Endothelial cell of umbilical vein (primary cell): ENCODE data around the gene CPPED1. TPM values are rescaled to one million over a fixed set of nuclear protein-coding genes. Genes with fewer than 3 reads are reported as not detected.

Experiments
- BruUV-seq: library from RNA; stranded (reverse); fragments of 400-500 nt; replicated peaks from 2 replicates; lab custom pipeline; 2021; lab: Mats Ljungman, UMichigan
- CTCF ChIA-PET: fragments of 300-600, 350-600 bp; sonication (Branson Sonifier 250); formaldehyde crosslinking; loops from one replicate; lab custom pipeline; 2021; ENCODE audit warnings: antibody characterized with exemption, inconsistent platforms; lab: Charles Lee
- POLR2A ChIA-PET: fragments of 300-600, 350-600 bp; sonication (Branson Sonifier 250); formaldehyde crosslinking; loops from one replicate; lab custom pipeline; 2021; ENCODE audit warnings: antibody characterized with exemption, inconsistent platforms; lab: Charles Lee
- DNase-seq: peaks from one replicate; pipeline ENCODE4 v3.0.0-alpha.2; 2011; ENCODE audit warnings: low read depth, low spot score
- FAIRE-seq: peaks from 2 replicates; lab custom pipeline; 2011; peaks lifted over from hg19 to GRCh38; lab: Jason Lieb, UNC
- H2AFZ ChIP-seq: 2 replicates; pipeline ENCODE4 v1.6.0; 2012; ENCODE audit warnings: low read depth, low read length, control low read depth, inconsistent platforms
- H3K27ac ChIP-seq: 2 replicates; pipeline ENCODE4 v1.5.1; 2011; ENCODE audit warnings: low read depth, mild to moderate bottlenecking, control low read depth, low read length, moderate library complexity; ENCODE audit not compliant: insufficient read depth
- H3K27me3 ChIP-seq, 2 experiments: 2 replicates each; pipeline versions ENCODE4 v1.6.0 to v1.6.1; 2011; ENCODE audit warnings: low read length in 2 of 2, mixed read lengths in 1 of 2; ENCODE audit not compliant: control insufficient read depth in 2 of 2, insufficient read depth in 2 of 2
- H3K36me3 ChIP-seq, 2 experiments: 2 replicates in 1 of 2; 3 replicates in 1 of 2; pipeline ENCODE4 v1.5.1; 2011; ENCODE audit warnings: low read length in 2 of 2, mild to moderate bottlenecking in 1 of 2, moderate library complexity in 1 of 2; ENCODE audit not compliant: control insufficient read depth in 2 of 2, insufficient read depth in 2 of 2; ENCODE audit errors: extremely low read depth in 1 of 2
- H3K4me1 ChIP-seq: 3 replicates; pipeline ENCODE4 v1.5.1; 2011; ENCODE audit warnings: mild to moderate bottlenecking, low read length; ENCODE audit not compliant: control insufficient read depth, insufficient read depth; ENCODE audit errors: extremely low read depth
- H3K4me2 ChIP-seq: 2 replicates; pipeline ENCODE4 v1.6.1; 2011; ENCODE audit warnings: low read length, control low read depth, mixed read lengths; ENCODE audit not compliant: insufficient read depth
- H3K4me3 ChIP-seq, 3 experiments: fragments of 200-600 bp in 1 of 3; sonication (generic), shearing (Covaris generic) in 1 of 3; replicated peaks in 1 of 3; 2 replicates each; pipeline ENCODE4 v1.5.1; 2011 to 2016; ENCODE audit warnings: control low read depth in 3 of 3, low read length in 3 of 3, mild to moderate bottlenecking in 2 of 3, inconsistent platforms in 1 of 3, low read depth in 1 of 3, moderate library complexity in 1 of 3; ENCODE audit not compliant: insufficient read depth in 1 of 3
- H3K79me2 ChIP-seq: 2 replicates; pipeline ENCODE4 v1.6.0; 2012; ENCODE audit warnings: low read length, inconsistent platforms; ENCODE audit not compliant: control insufficient read depth, insufficient read depth
- H3K9ac ChIP-seq: replicated peaks from 2 replicates; pipeline ENCODE3; 2011; ENCODE audit warnings: low read length, control low read depth; ENCODE audit not compliant: insufficient read depth; ENCODE audit errors: extremely low read depth
- H3K9me1 ChIP-seq: replicated peaks from 3 replicates; pipeline ENCODE4 v1.6.0; 2011; ENCODE audit warnings: mild to moderate bottlenecking, low read length; ENCODE audit not compliant: control insufficient read depth, insufficient read depth; ENCODE audit errors: extremely low read depth
- H3K9me3 ChIP-seq: replicated peaks from 2 replicates; pipeline ENCODE4 v1.5.1; 2012; ENCODE audit warnings: low read length, inconsistent platforms; ENCODE audit not compliant: control insufficient read depth, insufficient read depth
- H4K20me1 ChIP-seq: replicated peaks from 2 replicates; pipeline ENCODE3; 2011; ENCODE audit warnings: mild to moderate bottlenecking, low read length; ENCODE audit not compliant: control insufficient read depth, insufficient read depth; ENCODE audit errors: extremely low read depth
- CTCF ChIP-seq, 2 donors: IDR thresholded peaks; 1 replicate in 1 of 2; 2 replicates in 1 of 2; pipeline ENCODE4 v1.5.1; 2011; ENCODE audit warnings: low read length in 2 of 2, mild to moderate bottlenecking in 2 of 2, moderate library complexity in 2 of 2, control low read depth in 1 of 2, inconsistent platforms in 1 of 2, low read depth in 1 of 2; ENCODE audit not compliant: insufficient read depth in 1 of 2; ENCODE audit errors: extremely low read depth in 1 of 2
- EZH2 ChIP-seq: IDR thresholded peaks from 2 replicates; pipeline ENCODE4 v1.6.1; 2012; ENCODE audit warnings: borderline replicate concordance, low read depth, mild to moderate bottlenecking, moderate library complexity, low read length, inconsistent platforms; ENCODE audit not compliant: severe bottlenecking
- FOS ChIP-seq: IDR thresholded peaks from 2 replicates; pipeline ENCODE4 v1.6.1; 2011; ENCODE audit warnings: mild to moderate bottlenecking, low read length, moderate library complexity, borderline replicate concordance; ENCODE audit not compliant: insufficient read depth
- GATA2 ChIP-seq: IDR thresholded peaks from 2 replicates; pipeline ENCODE4 v1.7.0; 2011; ENCODE audit warnings: low read depth, mild to moderate bottlenecking, moderate library complexity, mixed read lengths, low read length; ENCODE audit not compliant: insufficient read length, insufficient read depth
- JUN ChIP-seq: IDR thresholded peaks from 2 replicates; pipeline ENCODE4 v1.6.1; 2011; ENCODE audit warnings: borderline replicate concordance, low read depth; ENCODE audit not compliant: insufficient read length, insufficient read depth
- MAX ChIP-seq: IDR thresholded peaks from 2 replicates; pipeline ENCODE4 v1.6.1; 2011; ENCODE audit not compliant: insufficient read depth, insufficient read length
- MYC ChIP-seq: IDR thresholded peaks from one replicate; pipeline ENCODE4 v1.6.1; 2011; ENCODE audit warnings: mild to moderate bottlenecking, low read depth, low read length
- POLR2A ChIP-seq: IDR thresholded peaks from 2 replicates; pipeline ENCODE4 v1.6.1; 2012; ENCODE audit warnings: low read depth, mild to moderate bottlenecking, control low read depth, low read length
- POLR2AphosphoS5 ChIP-seq: IDR thresholded peaks from 2 replicates; pipeline ENCODE4 v1.6.1; 2012; ENCODE audit warnings: low read depth, mild to moderate bottlenecking, control low read depth, low read length, moderate library complexity; ENCODE audit not compliant: insufficient read depth
- dilution Hi-C: fragments of 300-500 bp; cut with MboI; formaldehyde crosslinking; loops from one replicate; pipeline ENCODE4 v1.15.0; 2019; ENCODE audit warnings: low sequenced_read_pairs; ENCODE audit not compliant: extremely low pct_ligation_motif_present
- intact Hi-C: fragments of 100-400 bp; cut with micrococcal nuclease; formaldehyde crosslinking; loops from one replicate; pipeline ENCODE4 v1.10.0; 2022
- polyA plus RNA-seq, 4 experiments: library from polyadenylated mRNA; depleted of rRNA in 3 of 4; stranded (reverse) in 3 of 4; unstranded in 1 of 4; fragments of >200 nt; gene quantifications; 2 replicates each; pipeline versions ENCODE4 v1.2.1 to v1.2.3, GENCODE V29; 2011 to 2012; ENCODE audit warnings: missing spikeins in 1 of 4
- total RNA-seq: library from RNA; stranded (reverse); gene quantifications from 2 replicates; pipeline ENCODE4 v1.2.3, GENCODE V29; 2021

CPPED1 gene
- total and polyA plus RNA-seq, 2 donors (not counting 3 experiments of a cell fraction or from before 2014, with no cell fraction given) = 27.9 to 59.3 TPM

GRCh38 chr16:12739738-12740137 lies 63.9 kb downstream of the CPPED1 start:
- H3K4me1 ChIP-seq = no peaks in the 10 kb centered on the region
- H4K20me1 ChIP-seq = no peaks in the 10 kb centered on the region
- ChIA-PET CTCF (no interaction called here), POLR2A (no interaction called here)
- H3K9ac ChIP-seq = no peak overlapping the region
- H3K9me1 ChIP-seq = no peaks in the 10 kb centered on the region
- TF ChIP-seq POLR2AphosphoS5 (no peak), CTCF (IDR thresholded peaks at IDR 0.05; ENCODE audit: extremely low read depth in 1 of 2, insufficient read depth in 1 of 2, low read depth in 1 of 2, low read length in 2 of 2) (no peak), POLR2A (no peak), MYC (no peak), EZH2 (no peak), GATA2 (no peak), MAX (no peak), FOS (no peak), JUN (no peak)
- no peaks in the 10 kb centered on the region for H3K9me3 ChIP-seq
- no peak overlapping the region for H3K4me3 ChIP-seq
- no peak overlapping the region for H3K27ac ChIP-seq
- intact Hi-C loops (no loop called here), dilution Hi-C loops (no loop called here)
- H3K36me3 ChIP-seq = peaks cover 0 to 2% of the 10 kb centered on the region in 2 experiments
- no TSS peak for BruUV-seq
- FAIRE-seq (no peak), DNase-seq (no peak)
- no peak overlapping the region for H2AFZ ChIP-seq
- no peak overlapping the region for H3K4me2 ChIP-seq
- no peaks in the 10 kb centered on the region for H3K27me3 ChIP-seq
- no peaks in the 10 kb centered on the region for H3K79me2 ChIP-seq
